ENCODE results near the gene APOA5. TPM values are rescaled to one million over a fixed set of nuclear protein-coding genes. Genes with fewer than 3 reads are reported as not detected.

The APOA5 gene
- total and polyA plus RNA-seq, 2 of the 13 experiments (the other 11 are each of a cell fraction or from before 2014, with no cell fraction given) = 44.0 to 49.1 TPM

DNA sequence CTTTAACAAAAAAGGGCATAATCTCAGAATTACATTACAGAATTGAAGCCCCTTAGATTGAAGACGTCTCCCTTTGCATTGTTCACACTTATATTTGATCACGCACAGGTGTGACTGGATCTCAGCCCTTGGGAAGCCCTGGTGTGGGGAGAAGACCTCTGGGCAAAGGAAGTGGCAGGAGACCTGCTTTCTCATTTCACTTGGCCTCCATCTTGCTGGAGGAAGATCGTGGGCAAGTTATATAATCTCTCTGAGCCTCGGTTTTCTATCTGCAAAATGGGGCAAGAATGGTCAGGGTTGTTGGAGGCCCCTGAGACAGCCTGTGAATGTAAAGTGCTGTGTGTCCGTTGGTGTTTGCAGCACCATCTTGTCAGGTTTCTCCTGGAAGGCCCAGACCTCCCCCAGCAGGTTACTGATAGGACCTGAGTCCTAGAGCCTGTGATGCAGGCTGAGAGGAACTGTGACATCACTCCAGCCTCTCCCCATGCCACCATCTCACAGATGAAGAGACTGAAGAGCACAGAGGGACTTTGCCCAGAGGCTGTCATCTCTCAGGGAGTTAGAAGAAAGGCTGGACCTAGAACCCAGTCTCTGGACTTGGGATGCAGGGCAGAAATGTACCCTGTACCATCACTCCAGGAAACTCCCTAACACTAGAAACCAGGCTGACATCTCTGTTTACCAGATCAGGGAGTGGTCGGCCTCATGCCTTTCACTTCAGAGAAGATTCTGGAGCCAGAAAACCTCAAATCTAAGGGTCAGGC is 46.8 kb upstream of the APOA5 start (continued):
- TF ChIP-seq, protein P1, sequence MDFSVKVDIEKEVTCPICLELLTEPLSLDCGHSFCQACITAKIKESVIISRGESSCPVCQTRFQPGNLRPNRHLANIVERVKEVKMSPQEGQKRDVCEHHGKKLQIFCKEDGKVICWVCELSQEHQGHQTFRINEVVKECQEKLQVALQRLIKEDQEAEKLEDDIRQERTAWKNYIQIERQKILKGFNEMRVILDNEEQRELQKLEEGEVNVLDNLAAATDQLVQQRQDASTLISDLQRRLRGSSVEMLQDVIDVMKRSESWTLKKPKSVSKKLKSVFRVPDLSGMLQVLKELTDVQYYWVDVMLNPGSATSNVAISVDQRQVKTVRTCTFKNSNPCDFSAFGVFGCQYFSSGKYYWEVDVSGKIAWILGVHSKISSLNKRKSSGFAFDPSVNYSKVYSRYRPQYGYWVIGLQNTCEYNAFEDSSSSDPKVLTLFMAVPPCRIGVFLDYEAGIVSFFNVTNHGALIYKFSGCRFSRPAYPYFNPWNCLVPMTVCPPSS (IDR thresholded peaks at IDR 0.05) = no peak
- TF ChIP-seq ZNF263 (CRISPR knock-in tag; IDR thresholded peaks at IDR 0.05) = peak; percentile 55
- TF ChIP-seq ZNF629 (CRISPR knock-in tag; conservative IDR thresholded peaks at IDR 0.05) = peak; percentile 89
- TF ChIP-seq, protein P2, sequence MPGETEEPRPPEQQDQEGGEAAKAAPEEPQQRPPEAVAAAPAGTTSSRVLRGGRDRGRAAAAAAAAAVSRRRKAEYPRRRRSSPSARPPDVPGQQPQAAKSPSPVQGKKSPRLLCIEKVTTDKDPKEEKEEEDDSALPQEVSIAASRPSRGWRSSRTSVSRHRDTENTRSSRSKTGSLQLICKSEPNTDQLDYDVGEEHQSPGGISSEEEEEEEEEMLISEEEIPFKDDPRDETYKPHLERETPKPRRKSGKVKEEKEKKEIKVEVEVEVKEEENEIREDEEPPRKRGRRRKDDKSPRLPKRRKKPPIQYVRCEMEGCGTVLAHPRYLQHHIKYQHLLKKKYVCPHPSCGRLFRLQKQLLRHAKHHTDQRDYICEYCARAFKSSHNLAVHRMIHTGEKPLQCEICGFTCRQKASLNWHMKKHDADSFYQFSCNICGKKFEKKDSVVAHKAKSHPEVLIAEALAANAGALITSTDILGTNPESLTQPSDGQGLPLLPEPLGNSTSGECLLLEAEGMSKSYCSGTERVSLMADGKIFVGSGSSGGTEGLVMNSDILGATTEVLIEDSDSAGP (CRISPR knock-in tag; IDR thresholded peaks at IDR 0.05; ENCODE audit: borderline replicate concordance) = no peak
- no peak for TF ChIP-seq ZNF598 (CRISPR knock-in tag; IDR thresholded peaks at IDR 0.05; ENCODE audit: borderline replicate concordance)
- 0 out of 2 replicates have a peak, but pooled peaks have one; percentile 22 for TF ChIP-seq SRY (CRISPR knock-in tag; IDR thresholded peaks at IDR 0.05)
- no peak for TF ChIP-seq ZNF570 (CRISPR knock-in tag; IDR thresholded peaks at IDR 0.05; ENCODE audit: borderline replicate concordance)
- TF ChIP-seq, protein P3, sequence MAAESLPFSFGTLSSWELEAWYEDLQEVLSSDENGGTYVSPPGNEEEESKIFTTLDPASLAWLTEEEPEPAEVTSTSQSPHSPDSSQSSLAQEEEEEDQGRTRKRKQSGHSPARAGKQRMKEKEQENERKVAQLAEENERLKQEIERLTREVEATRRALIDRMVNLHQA (CRISPR knock-in tag; IDR thresholded peaks at IDR 0.05) = no peak
- TF ChIP-seq SYNCRIP (IDR thresholded peaks at IDR 0.05; ENCODE audit: insufficient read depth, low read depth, low read length) = no peak
- peak; percentile 81 for TF ChIP-seq HNF4G (IDR thresholded peaks at IDR 0.05; ENCODE audit: borderline replicate concordance, low read depth, low read length)
- no peak for TF ChIP-seq HNF4G (CRISPR knock-in tag; IDR thresholded peaks at IDR 0.05; ENCODE audit: borderline replicate concordance, low read depth)
- no peak for TF ChIP-seq ZNF44 (CRISPR knock-in tag; IDR thresholded peaks at IDR 0.05)
- TF ChIP-seq ZNF782 (CRISPR knock-in tag; IDR thresholded peaks at IDR 0.05; ENCODE audit: borderline replicate concordance) = no peak
- TF ChIP-seq KAT7 (CRISPR knock-in tag; IDR thresholded peaks at IDR 0.05; ENCODE audit: borderline replicate concordance) = no peak
- TF ChIP-seq PCBP2 (optimal IDR thresholded peaks at IDR 0.05; ENCODE audit: low read depth, low read length, poor library complexity, severe bottlenecking) = no peak
- 0 out of 2 replicates have a peak, but pooled peaks have one; percentile 45 for TF ChIP-seq SAFB2 (CRISPR knock-in tag; IDR thresholded peaks at IDR 0.05; ENCODE audit: borderline replicate concordance, low read depth)
- TF ChIP-seq MAFG (CRISPR knock-in tag; IDR thresholded peaks at IDR 0.05) = no peak
- TF ChIP-seq ZMYM4 (CRISPR knock-in tag; IDR thresholded peaks at IDR 0.05) = no peak
- no peak for TF ChIP-seq MATR3 (CRISPR knock-in tag; IDR thresholded peaks at IDR 0.05)
- TF ChIP-seq NR2F6 (IDR thresholded peaks at IDR 0.05) = no peak
- no peak for TF ChIP-seq NR2F6 (CRISPR knock-in tag; IDR thresholded peaks at IDR 0.05)
- TF ChIP-seq HOXA7 (CRISPR knock-in tag; IDR thresholded peaks at IDR 0.05) = no peak
- no peak for TF ChIP-seq HOXA9 (CRISPR knock-in tag; IDR thresholded peaks at IDR 0.05; ENCODE audit: borderline replicate concordance)
- TF ChIP-seq, protein P4, sequence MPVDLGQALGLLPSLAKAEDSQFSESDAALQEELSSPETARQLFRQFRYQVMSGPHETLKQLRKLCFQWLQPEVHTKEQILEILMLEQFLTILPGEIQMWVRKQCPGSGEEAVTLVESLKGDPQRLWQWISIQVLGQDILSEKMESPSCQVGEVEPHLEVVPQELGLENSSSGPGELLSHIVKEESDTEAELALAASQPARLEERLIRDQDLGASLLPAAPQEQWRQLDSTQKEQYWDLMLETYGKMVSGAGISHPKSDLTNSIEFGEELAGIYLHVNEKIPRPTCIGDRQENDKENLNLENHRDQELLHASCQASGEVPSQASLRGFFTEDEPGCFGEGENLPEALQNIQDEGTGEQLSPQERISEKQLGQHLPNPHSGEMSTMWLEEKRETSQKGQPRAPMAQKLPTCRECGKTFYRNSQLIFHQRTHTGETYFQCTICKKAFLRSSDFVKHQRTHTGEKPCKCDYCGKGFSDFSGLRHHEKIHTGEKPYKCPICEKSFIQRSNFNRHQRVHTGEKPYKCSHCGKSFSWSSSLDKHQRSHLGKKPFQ (CRISPR knock-in tag; IDR thresholded peaks at IDR 0.05; ENCODE audit: insufficient replicate concordance) = peak; percentile 23
- TF ChIP-seq KLF6 (CRISPR knock-in tag; IDR thresholded peaks at IDR 0.05) = no peak
- TF ChIP-seq ZFAT (CRISPR knock-in tag; conservative IDR thresholded peaks at IDR 0.05) = no peak
- TF ChIP-seq ELF3 (CRISPR knock-in tag; IDR thresholded peaks at IDR 0.05) = 0 out of 2 replicates have a peak, but pooled peaks have one; percentile 35

Data from HepG2 (cell line).